ENCODE data around the gene CARD9. TPM values are rescaled to one million over a fixed set of nuclear protein-coding genes. Genes with fewer than 3 reads are reported as not detected.

Gene CARD9, protein sequence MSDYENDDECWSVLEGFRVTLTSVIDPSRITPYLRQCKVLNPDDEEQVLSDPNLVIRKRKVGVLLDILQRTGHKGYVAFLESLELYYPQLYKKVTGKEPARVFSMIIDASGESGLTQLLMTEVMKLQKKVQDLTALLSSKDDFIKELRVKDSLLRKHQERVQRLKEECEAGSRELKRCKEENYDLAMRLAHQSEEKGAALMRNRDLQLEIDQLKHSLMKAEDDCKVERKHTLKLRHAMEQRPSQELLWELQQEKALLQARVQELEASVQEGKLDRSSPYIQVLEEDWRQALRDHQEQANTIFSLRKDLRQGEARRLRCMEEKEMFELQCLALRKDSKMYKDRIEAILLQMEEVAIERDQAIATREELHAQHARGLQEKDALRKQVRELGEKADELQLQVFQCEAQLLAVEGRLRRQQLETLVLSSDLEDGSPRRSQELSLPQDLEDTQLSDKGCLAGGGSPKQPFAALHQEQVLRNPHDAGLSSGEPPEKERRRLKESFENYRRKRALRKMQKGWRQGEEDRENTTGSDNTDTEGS
- total RNA-seq (2022; extraction: Qiagen RNA extraction), result 0.34 to 1.9 TPM (median 0.99 TPM) in 5 replicates

DNA sequence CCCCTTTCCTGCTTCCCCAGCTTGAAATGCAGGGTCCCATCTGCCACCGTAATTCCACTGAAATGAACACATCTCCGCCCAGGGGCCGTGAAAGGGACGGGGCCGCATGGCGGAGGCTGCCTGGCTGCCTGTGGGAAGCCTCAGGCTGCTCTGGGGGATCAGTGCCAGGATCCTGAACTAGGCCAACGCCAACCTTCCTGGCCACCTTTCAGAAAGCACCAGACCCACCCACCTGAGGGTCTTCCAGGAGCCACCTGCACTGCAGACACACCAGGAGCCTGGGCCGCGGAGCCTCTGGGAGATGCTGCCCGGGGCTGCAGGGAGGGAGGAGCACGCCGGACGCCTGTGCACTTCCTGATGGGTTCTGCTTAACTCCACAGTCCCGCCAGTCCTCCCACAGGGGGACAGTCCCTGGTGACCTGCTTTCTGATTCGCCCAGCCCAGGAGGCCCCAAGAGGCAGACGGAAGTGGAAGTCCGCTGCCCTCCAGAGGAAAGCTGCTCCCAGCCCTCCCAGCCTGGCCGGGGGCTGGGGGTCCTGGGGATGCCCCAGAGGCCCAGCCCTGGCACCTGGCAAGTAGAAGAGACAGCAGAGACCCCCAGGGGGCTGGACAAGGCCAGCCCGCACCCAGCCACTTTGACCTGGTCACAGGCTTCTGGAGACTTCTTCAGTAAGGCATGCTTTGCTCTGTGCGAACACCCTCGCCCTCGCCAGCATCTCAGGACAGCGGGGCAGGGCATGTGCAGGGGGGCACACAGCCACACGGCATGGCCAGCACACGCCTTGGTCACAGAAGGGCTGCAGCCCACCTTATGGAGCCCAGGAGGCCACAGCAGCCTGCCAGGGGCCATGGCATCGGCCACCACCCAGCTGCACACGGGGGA lies at the start of gene CARD9:
CARD9 (minus strand) TSS at position 370 of the 883 bp plus-strand sequence. CDS start 1,591 bp downstream, outside the sequence.

DNA sequence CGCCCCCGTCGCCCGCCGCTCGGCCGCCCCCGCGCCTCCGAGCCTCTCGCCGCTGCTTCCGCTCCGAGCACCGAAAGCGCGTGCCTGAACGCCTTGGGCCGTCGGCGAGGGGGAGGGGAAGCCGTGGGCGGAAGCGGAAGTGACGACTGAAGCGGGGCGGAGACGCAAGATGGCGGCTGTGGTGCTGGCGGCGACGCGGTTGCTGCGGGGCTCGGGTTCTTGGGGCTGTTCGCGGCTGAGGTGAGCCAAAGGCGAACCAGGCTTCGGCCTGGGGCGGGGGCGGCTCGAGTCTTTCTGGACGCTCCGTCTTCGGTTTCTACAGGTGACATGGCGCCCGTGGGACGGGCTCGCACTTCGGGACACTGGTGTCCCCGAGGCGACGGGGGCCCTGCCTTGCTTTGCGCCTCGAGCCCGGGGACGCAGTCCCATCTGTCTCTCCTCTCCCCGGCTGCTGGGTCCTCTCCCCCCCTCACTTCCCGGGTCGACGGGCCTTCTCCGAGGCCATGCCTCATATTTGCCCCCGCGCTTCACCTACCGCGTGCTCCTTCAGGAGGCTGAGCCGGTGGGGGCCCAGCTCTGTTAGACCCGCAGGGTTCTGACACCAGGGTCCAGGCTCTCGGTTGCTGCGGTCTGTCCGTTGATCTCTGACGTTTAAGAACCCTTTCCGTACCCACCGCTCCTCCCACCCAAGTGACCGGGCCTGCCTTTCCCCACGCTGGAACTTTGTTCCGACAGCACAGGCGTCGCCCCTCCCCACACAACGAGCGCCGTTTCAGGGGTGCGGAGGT lies 37.2 kb upstream of the CARD9 start, which contains the start of the genes ENTR1 and PMPCA:
ENTR1 (minus strand) TSS at position 115 of the 788 bp plus-strand sequence. CDS start 217 bp downstream, outside the sequence.
PMPCA (plus strand) TSS at position 159 of the 788 bp plus-strand sequence; CDS start at position 170, 11 bp downstream.

GRCh38 chr9:136400038-136400834 lies 26.8 kb upstream of the CARD9 start, which contains the start of gene SNAPC4:
Gene SNAPC4, minus strand, starts transcription at chr9:136400170. Its CDS starts 1,742 bp downstream, at chr9:136398428.

GRCh38 chr9:136363106-136363948 lies 10.1 kb downstream of the CARD9 start, which contains the start of gene DNLZ:
Gene DNLZ, minus strand, starts transcription at chr9:136363744. Its CDS starts 30 bp downstream, at chr9:136363714.

GRCh38 chr9:136327304-136327974 lies 46.0 kb downstream of the CARD9 start, which contains the start of gene GPSM1:
Gene GPSM1, plus strand, starts transcription at chr9:136327539. Its CDS starts 157 bp downstream, at chr9:136327696.

Other genes with a start within 250 kb of the CARD9 start
- gene LHX3, start 168.5 kb downstream of the CARD9 start, total RNA-seq (2022; extraction: Qiagen RNA extraction), result 0.05 to 0.13 TPM (median 0.11 TPM) in 5 replicates
- 21.5 to 28.5 TPM (median 26.5 TPM) in 5 replicates for gene QSOX2, start 127.9 kb downstream of the CARD9 start, total RNA-seq (2022; extraction: Qiagen RNA extraction)
- gene CCDC187, start 69.6 kb downstream of the CARD9 start, total RNA-seq (2022; extraction: Qiagen RNA extraction), result 0.01 TPM in 2 of 5 replicates, not detected in the others
- 8.7 to 15.4 TPM (median 13.6 TPM) in 5 replicates for gene GPSM1, start 46.1 kb downstream of the CARD9 start, total RNA-seq (2022; extraction: Qiagen RNA extraction)
- gene DNLZ, start 9.9 kb downstream of the CARD9 start, total RNA-seq (2022; extraction: Qiagen RNA extraction), result 22.8 to 34.8 TPM (median 31.4 TPM) in 5 replicates
- 8.3 to 13.0 TPM (median 11.6 TPM) in 5 replicates for gene SNAPC4, start 26.5 kb upstream of the CARD9 start, total RNA-seq (2022; extraction: Qiagen RNA extraction)
- gene ENTR1, start 36.9 kb upstream of the CARD9 start, total RNA-seq (2022; extraction: Qiagen RNA extraction), result 54.6 to 74.1 TPM (median 66.9 TPM) in 5 replicates
- gene PMPCA, start 37.0 kb upstream of the CARD9 start, total RNA-seq (2022; extraction: Qiagen RNA extraction), result 74.1 to 88.5 TPM (median 86.2 TPM) in 5 replicates
- 11.2 to 21.3 TPM (median 18.1 TPM) in 5 replicates for gene INPP5E, start 66.2 kb upstream of the CARD9 start, total RNA-seq (2022; extraction: Qiagen RNA extraction)
- gene SEC16A, start 109.4 kb upstream of the CARD9 start, total RNA-seq (2022; extraction: Qiagen RNA extraction), result 44.7 to 63.5 TPM (median 63.0 TPM) in 5 replicates
- gene NOTCH1, start 172.4 kb upstream of the CARD9 start, total RNA-seq (2022; extraction: Qiagen RNA extraction), result 6.5 to 13.7 TPM (median 13.2 TPM) in 5 replicates